ENCODE data around the gene CEP170. TPM values are rescaled to one million over a fixed set of nuclear protein-coding genes. Genes with fewer than 3 reads are reported as not detected.
A peak's percentile ranks its signal among the peaks of the same experiment; 100 is the strongest.

The CEP170 gene
- total and polyA plus RNA-seq, 10 of the 15 experiments (the other 5 are each of a cell fraction or from before 2014, with no cell fraction given): 15.0 to 67.3 (median 40.2) TPM

GRCh38 chr1:243254927-243255790 lies at the start of gene CEP170 (continued):
- TF ChIP-seq RCOR1 (conservative IDR thresholded peaks at IDR 0.05; ENCODE audit: low read depth, low read length) (no peak; the same call in 1 of the 2 replicates), NFIC (IDR thresholded peaks at IDR 0.05; ENCODE audit: low read depth, low read length) (no peak), BACH1 (IDR thresholded peaks at IDR 0.05; ENCODE audit: borderline replicate concordance) (peak; percentile 93), RFX5 (IDR thresholded peaks at IDR 0.05; ENCODE audit: low read depth, low read length) (no peak), KAT2A (conservative IDR thresholded peaks at IDR 0.05; ENCODE audit: control insufficient read depth, low read depth, low read length) (no peak), MLLT1 (IDR thresholded peaks at IDR 0.05) (no peak), BCLAF1 (IDR thresholded peaks at IDR 0.05) (no peak), SREBF1 (IDR thresholded peaks at IDR 0.05; ENCODE audit: low read length) (peak; percentile 79; the same call in 1 of the 2 replicates), SMARCA5 (IDR thresholded peaks at IDR 0.05) (peak; percentile 77), FOXK2 (IDR thresholded peaks at IDR 0.05) (no peak), IKZF1 (conservative IDR thresholded peaks at IDR 0.05) (peak; percentile 98), BMI1 (IDR thresholded peaks at IDR 0.05; ENCODE audit: borderline replicate concordance) (no peak), IRF4 (IDR thresholded peaks at IDR 0.05; ENCODE audit: low read depth, low read length) (no peak), ESRRA (IDR thresholded peaks at IDR 0.05; ENCODE audit: low read length) (no peak), SP1 (IDR thresholded peaks at IDR 0.05; ENCODE audit: low read depth, low read length) (peak; percentile 24), ZZZ3 (IDR thresholded peaks at IDR 0.05; ENCODE audit: control insufficient read depth, insufficient read length, low read depth) (no peak), POLR2AphosphoS2 (IDR thresholded peaks at IDR 0.05; ENCODE audit: low read depth, low read length) (peak; percentile 59; the same call in 1 of the 2 replicates), MEF2A (IDR thresholded peaks at IDR 0.05; ENCODE audit: insufficient read depth, low read depth, low read length) (no peak), CREM (IDR thresholded peaks at IDR 0.05; ENCODE audit: low read depth) (peak; percentile 89), RELA (IDR thresholded peaks at IDR 0.05; ENCODE audit: borderline replicate concordance, partially characterized antibody) (peak; percentile 77), CEBPB (IDR thresholded peaks at IDR 0.05; ENCODE audit: borderline replicate concordance in 1 of 2, low read depth in 2 of 2, low read length in 2 of 2) (no peak), SMAD5 (IDR thresholded peaks at IDR 0.05; ENCODE audit: low read depth) (no peak), SMAD1 (IDR thresholded peaks at IDR 0.05; ENCODE audit: low read depth, partially characterized antibody) (no peak), EP300 (IDR thresholded peaks at IDR 0.05; ENCODE audit: borderline replicate concordance in 1 of 2, control insufficient read depth in 1 of 2, low read depth in 2 of 2, low read length in 2 of 2) (peak; percentile 1 to 54; a peak in 2 of 4 replicates), CBX5 (IDR thresholded peaks at IDR 0.05; ENCODE audit: low read depth) (no peak; the same call in 1 of the 2 replicates), ZSCAN29 (IDR thresholded peaks at IDR 0.05) (no peak), NR2C2 (IDR thresholded peaks at IDR 0.05; ENCODE audit: borderline replicate concordance, control insufficient read depth, insufficient read length, low read depth) (no peak)
